ENCODE measurements around the gene MORF4L1. TPM values are rescaled to one million over a fixed set of nuclear protein-coding genes. Genes with fewer than 3 reads are reported as not detected.
"Not testable (repeated sequence)": the region's sequence is repeated elsewhere in the genome, so short reads cannot be mapped to it uniquely, and the experiment has no call there.

MORF4L1 gene
- total and polyA plus RNA-seq, 2 donors (not counting 1 experiment from before 2014, with no cell fraction given): 268 to 710 TPM

GRCh38 chr15:78895471-78895870, 22.8 kb downstream of the MORF4L1 start:
- H3K27ac ChIP-seq (ENCODE audit: insufficient read depth, low read length): no peak overlapping the region
- peaks cover 2% of the 10 kb centered on the region for H4K20me1 ChIP-seq (ENCODE audit: control insufficient read depth, extremely low read depth, insufficient read depth, low read length)
- H3K36me3 ChIP-seq (ENCODE audit: control insufficient read depth, insufficient read depth, low read length): peaks cover 16% of the 10 kb centered on the region

GRCh38 chr15:78898540-78898939, 25.9 kb downstream of the MORF4L1 start:
- H3K27ac ChIP-seq (ENCODE audit: insufficient read depth, low read length): no peak overlapping the region
- no peaks in the 10 kb centered on the region for H3K27me3 ChIP-seq (ENCODE audit: control insufficient read depth, insufficient read depth, low read length)
- no peak overlapping the region for H3K9ac ChIP-seq (ENCODE audit: insufficient read depth, low read length)
- H3K4me2 ChIP-seq (ENCODE audit: extremely low read depth, insufficient read depth, low read length): no peak overlapping the region
- peaks cover 39% of the 10 kb centered on the region for H3K79me2 ChIP-seq (ENCODE audit: control insufficient read depth, insufficient read depth, low read length)
- H3K4me3 ChIP-seq (replicated peaks in 1 of 4; ENCODE audit: control extremely low read depth in 1 of 4, insufficient read depth in 1 of 4, low read depth in 3 of 4, low read length in 4 of 4): no peak overlapping the region
- H3K9me3 ChIP-seq (ENCODE audit: control insufficient read depth, insufficient read depth, low read depth, low read length): no peaks in the 10 kb centered on the region
- no peak for DNase-seq (ENCODE audit: low read depth in 2 of 2)
- no peak overlapping the region for H2AFZ ChIP-seq (ENCODE audit: low read length)
- peaks cover 13% of the 10 kb centered on the region for H3K36me3 ChIP-seq (ENCODE audit: control insufficient read depth, insufficient read depth, low read length)
- H4K20me1 ChIP-seq (ENCODE audit: control insufficient read depth, extremely low read depth, insufficient read depth, low read length): no peaks in the 10 kb centered on the region
- TF ChIP-seq EZH2 (IDR thresholded peaks at IDR 0.05; ENCODE audit: low read length, missing control alignments) (no peak), CTCF (conservative IDR thresholded peaks at IDR 0.05 in 1 of 2, IDR thresholded peaks at IDR 0.05 in 1 of 2; ENCODE audit: low read depth in 1 of 2, low read length in 2 of 2) (no peak)
- H3K4me1 ChIP-seq (ENCODE audit: control insufficient read depth, extremely low read depth, insufficient read depth, low read length): peaks cover 2% of the 10 kb centered on the region

More at GRCh38 chr15:78895471-78895870, 22.8 kb downstream of the MORF4L1 start:
- TF ChIP-seq EZH2 (IDR thresholded peaks at IDR 0.05; ENCODE audit: low read length, missing control alignments): no peak
- no peak for TF ChIP-seq CTCF (conservative IDR thresholded peaks at IDR 0.05 in 1 of 2, IDR thresholded peaks at IDR 0.05 in 1 of 2; ENCODE audit: low read depth in 1 of 2, low read length in 2 of 2)
- DNase-seq (ENCODE audit: low read depth in 2 of 2): peak in 1 of 2 donors; percentile 40
- Histone ChIP-seq H3K4me1 (ENCODE audit: control insufficient read depth, extremely low read depth, insufficient read depth, low read length) (peaks cover 2% of the 10 kb centered on the region), H3K9me3 (ENCODE audit: control insufficient read depth, insufficient read depth, low read depth, low read length) (no peaks in the 10 kb centered on the region), H2AFZ (ENCODE audit: low read length) (no peak overlapping the region), H3K79me2 (ENCODE audit: control insufficient read depth, insufficient read depth, low read length) (peaks cover 56% of the 10 kb centered on the region), H3K27me3 (ENCODE audit: control insufficient read depth, insufficient read depth, low read length) (no peaks in the 10 kb centered on the region), H3K9ac (ENCODE audit: insufficient read depth, low read length) (no peak overlapping the region), H3K4me2 (ENCODE audit: extremely low read depth, insufficient read depth, low read length) (no peak overlapping the region), H3K4me3 (replicated peaks in 1 of 4; ENCODE audit: control extremely low read depth in 1 of 4, insufficient read depth in 1 of 4, low read depth in 3 of 4, low read length in 4 of 4) (no peak overlapping the region)

GRCh38 chr15:78900819-78901533, 28.3 kb downstream of the MORF4L1 start:
- H3K4me3 ChIP-seq (replicated peaks in 1 of 4; ENCODE audit: control extremely low read depth in 1 of 4, insufficient read depth in 1 of 4, low read depth in 3 of 4, low read length in 4 of 4); H4K20me1 ChIP-seq (ENCODE audit: control insufficient read depth, extremely low read depth, insufficient read depth, low read length): not testable (repeated sequence)

GRCh38 chr15:78902281-78903032, 29.8 kb downstream of the MORF4L1 start:
- not testable (repeated sequence) for H2AFZ ChIP-seq (ENCODE audit: low read length); H3K36me3 ChIP-seq (ENCODE audit: control insufficient read depth, insufficient read depth, low read length); H4K20me1 ChIP-seq (ENCODE audit: control insufficient read depth, extremely low read depth, insufficient read depth, low read length); H3K4me3 ChIP-seq (replicated peaks in 1 of 4; ENCODE audit: control extremely low read depth in 1 of 4, insufficient read depth in 1 of 4, low read depth in 3 of 4, low read length in 4 of 4); H3K27ac ChIP-seq (ENCODE audit: insufficient read depth, low read length); H3K9me3 ChIP-seq (ENCODE audit: control insufficient read depth, insufficient read depth, low read depth, low read length); H3K27me3 ChIP-seq (ENCODE audit: control insufficient read depth, insufficient read depth, low read length); H3K9ac ChIP-seq (ENCODE audit: insufficient read depth, low read length); H3K4me2 ChIP-seq (ENCODE audit: extremely low read depth, insufficient read depth, low read length)
- Histone ChIP-seq H3K79me2 (ENCODE audit: control insufficient read depth, insufficient read depth, low read length) (peaks cover 25% of the 10 kb centered on the region), H3K4me1 (ENCODE audit: control insufficient read depth, extremely low read depth, insufficient read depth, low read length) (peaks cover 31% of the 10 kb centered on the region)
- DNase-seq (ENCODE audit: low read depth in 2 of 2): peak; percentile 31 to 40

More at GRCh38 chr15:78900819-78901533, 28.3 kb downstream of the MORF4L1 start:
- not testable (repeated sequence) for H3K4me2 ChIP-seq (ENCODE audit: extremely low read depth, insufficient read depth, low read length); H3K9ac ChIP-seq (ENCODE audit: insufficient read depth, low read length); H3K27ac ChIP-seq (ENCODE audit: insufficient read depth, low read length); H3K27me3 ChIP-seq (ENCODE audit: control insufficient read depth, insufficient read depth, low read length); H3K9me3 ChIP-seq (ENCODE audit: control insufficient read depth, insufficient read depth, low read depth, low read length); DNase-seq (ENCODE audit: low read depth in 2 of 2); H2AFZ ChIP-seq (ENCODE audit: low read length)
- Histone ChIP-seq H3K4me1 (ENCODE audit: control insufficient read depth, extremely low read depth, insufficient read depth, low read length) (peaks cover 19% of the 10 kb centered on the region), H3K36me3 (ENCODE audit: control insufficient read depth, insufficient read depth, low read length) (peaks cover 11% of the 10 kb centered on the region), H3K79me2 (ENCODE audit: control insufficient read depth, insufficient read depth, low read length) (peaks cover 25% of the 10 kb centered on the region)
